ENCODE measurements around the gene RING1.

DNA sequence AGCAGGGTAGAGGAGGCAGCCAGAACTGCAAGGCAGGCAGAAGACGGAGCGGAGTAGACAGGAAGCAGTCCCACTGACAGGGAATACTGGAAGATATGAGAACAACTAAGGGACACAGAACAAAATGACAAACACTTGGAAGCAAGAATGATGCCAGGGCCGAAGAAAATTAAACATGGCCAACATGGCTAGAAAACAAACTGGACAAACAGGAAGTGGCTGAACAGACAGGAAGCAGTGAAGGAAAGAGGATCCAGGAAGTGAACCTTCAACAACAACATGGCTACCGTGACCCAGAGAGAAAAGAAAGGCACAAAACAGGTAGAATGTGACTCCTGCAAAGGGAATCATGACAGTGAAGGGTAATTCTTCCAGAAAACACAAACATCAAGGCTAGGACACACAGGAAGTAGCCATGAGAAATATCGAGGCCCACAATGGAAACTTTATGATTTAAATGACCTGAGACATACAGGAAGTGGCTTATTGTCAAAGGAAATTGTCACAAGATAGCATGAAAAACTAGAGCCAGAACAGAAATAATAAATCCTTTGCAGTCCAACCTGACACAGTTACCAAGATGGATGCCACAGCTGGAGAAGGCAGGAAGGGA, 25.1 kb upstream of the RING1 start:
- TF ChIP-seq, protein P1, sequence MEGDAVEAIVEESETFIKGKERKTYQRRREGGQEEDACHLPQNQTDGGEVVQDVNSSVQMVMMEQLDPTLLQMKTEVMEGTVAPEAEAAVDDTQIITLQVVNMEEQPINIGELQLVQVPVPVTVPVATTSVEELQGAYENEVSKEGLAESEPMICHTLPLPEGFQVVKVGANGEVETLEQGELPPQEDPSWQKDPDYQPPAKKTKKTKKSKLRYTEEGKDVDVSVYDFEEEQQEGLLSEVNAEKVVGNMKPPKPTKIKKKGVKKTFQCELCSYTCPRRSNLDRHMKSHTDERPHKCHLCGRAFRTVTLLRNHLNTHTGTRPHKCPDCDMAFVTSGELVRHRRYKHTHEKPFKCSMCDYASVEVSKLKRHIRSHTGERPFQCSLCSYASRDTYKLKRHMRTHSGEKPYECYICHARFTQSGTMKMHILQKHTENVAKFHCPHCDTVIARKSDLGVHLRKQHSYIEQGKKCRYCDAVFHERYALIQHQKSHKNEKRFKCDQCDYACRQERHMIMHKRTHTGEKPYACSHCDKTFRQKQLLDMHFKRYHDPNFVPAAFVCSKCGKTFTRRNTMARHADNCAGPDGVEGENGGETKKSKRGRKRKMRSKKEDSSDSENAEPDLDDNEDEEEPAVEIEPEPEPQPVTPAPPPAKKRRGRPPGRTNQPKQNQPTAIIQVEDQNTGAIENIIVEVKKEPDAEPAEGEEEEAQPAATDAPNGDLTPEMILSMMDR (IDR thresholded peaks at IDR 0.05; ENCODE audit: poor library complexity), result no peak
- TF ChIP-seq EZH2phosphoT487 (IDR thresholded peaks at IDR 0.05; ENCODE audit: low read depth, severe bottlenecking, unreplicated experiment), result no peak
- no peak for TF ChIP-seq EZH2 (IDR thresholded peaks at IDR 0.05; ENCODE audit: borderline replicate concordance)
